ENCODE results near the gene HLA-DRA.

The HLA-DRA gene

GRCh38 chr6:32439602-32440214 lies at the start of gene HLA-DRA:
HLA-DRA (plus strand) TSS chr6:32439887; CDS start chr6:32439951, 64 bp downstream.
- DNase-seq: peak in 1 of 2 donors; percentile 59

GRCh38 chr6:32391505-32391904 lies 48.2 kb upstream of the HLA-DRA start:
- DNase-seq: no peak

- DNase-seq: no peak
Measured at GRCh38 chr6:32393665-32394420, 45.8 kb upstream of the HLA-DRA start.

GRCh38 chr6:32396028-32396427 lies 43.7 kb upstream of the HLA-DRA start:
- no peak for DNase-seq

GRCh38 chr6:32397252-32397920 lies 42.3 kb upstream of the HLA-DRA start:
- no peak for DNase-seq

- DNase-seq: no peak
Measured at GRCh38 chr6:32401284-32401963, 38.3 kb upstream of the HLA-DRA start.

- no peak for DNase-seq
Measured at GRCh38 chr6:32402812-32403211, 36.9 kb upstream of the HLA-DRA start.

- DNase-seq: no peak
Measured at GRCh38 chr6:32405656-32406055, 34.0 kb upstream of the HLA-DRA start.

- no peak for DNase-seq
Measured at GRCh38 chr6:32406197-32406596, 33.5 kb upstream of the HLA-DRA start.

- no peak for DNase-seq
Measured at GRCh38 chr6:32406857-32407256, 32.8 kb upstream of the HLA-DRA start, which contains the start of gene BTNL2. BTNL2 (minus strand) TSS chr6:32407181; CDS start chr6:32407123, 58 bp downstream.

- DNase-seq: no peak
Measured at GRCh38 chr6:32410906-32411305, 28.8 kb upstream of the HLA-DRA start.

- no peak for DNase-seq
Measured at GRCh38 chr6:32411566-32412327, 27.9 kb upstream of the HLA-DRA start.

GRCh38 chr6:32413427-32414047 lies 26.1 kb upstream of the HLA-DRA start:
- DNase-seq: peak; percentile 46 to 66

- DNase-seq: peak; percentile 52 to 59
Measured at GRCh38 chr6:32415521-32416019, 24.1 kb upstream of the HLA-DRA start.

- no peak for DNase-seq
Measured at GRCh38 chr6:32416036-32416435, 23.7 kb upstream of the HLA-DRA start.

GRCh38 chr6:32424589-32425300 lies 14.9 kb upstream of the HLA-DRA start:
- no peak for DNase-seq

- no peak for DNase-seq
Measured at GRCh38 chr6:32426338-32426737, 13.3 kb upstream of the HLA-DRA start.

- no peak for DNase-seq
Measured at GRCh38 chr6:32427218-32427617, 12.5 kb upstream of the HLA-DRA start.

GRCh38 chr6:32427934-32428474 lies 11.7 kb upstream of the HLA-DRA start:
- no peak for DNase-seq

- no peak for DNase-seq
Measured at GRCh38 chr6:32430179-32430578, 9.5 kb upstream of the HLA-DRA start.

- DNase-seq: no peak
Measured at GRCh38 chr6:32431142-32431541, 8.5 kb upstream of the HLA-DRA start.

All from hippocampal formation (tissue), 2 donors.